HCT116 (cell line): ENCODE results near the gene ACACA. TPM values are rescaled to one million over a fixed set of nuclear protein-coding genes. Genes with fewer than 3 reads are reported as not detected.

Experiments
- ATAC-seq: fragments of 200-7000 bp; cut with Tn5 transposase; 2 replicates; pipeline ENCODE4 v1.9.1; 2020; ENCODE audit warnings: mild to moderate bottlenecking, moderate library complexity
- BruUV-seq: library from RNA; stranded (reverse); fragments of 400-500 nt; replicated peaks from 2 replicates; lab custom pipeline; 2021; lab: Mats Ljungman, UMichigan
- CTCF ChIA-PET: fragments of 300-600 bp; sonication (Branson Sonifier 250); formaldehyde crosslinking; loops from one replicate; lab custom pipeline; 2021; ENCODE audit warnings: antibody characterized with exemption; lab: Charles Lee
- POLR2A ChIA-PET: fragments of 300-600, 350-600 bp; sonication (Branson Sonifier 250); formaldehyde crosslinking; loops from one replicate; lab custom pipeline; 2021; ENCODE audit warnings: antibody characterized with exemption; lab: Charles Lee
- RAD21 ChIA-PET, 2 experiments: fragments of 300-600 bp; sonication (Branson Sonifier 250); formaldehyde crosslinking; loops; one replicate each; lab custom pipeline; 2023; ENCODE audit warnings: low total read pairs in 2 of 2; ENCODE audit not compliant: uncharacterized antibody in 2 of 2, unreplicated experiment in 2 of 2, low non-redundant PET in 1 of 2; lab: Charles Lee
- DNase-seq: peaks from one replicate; pipeline ENCODE4 v3.0.0-alpha.2; 2010; ENCODE audit warnings: low read depth, low spot score
- H2AFZ ChIP-seq: fragments of 200-600 bp; shearing (Covaris generic), sonication (generic); 2 replicates; pipeline ENCODE4 v1.6.1; 2017; ENCODE audit warnings: low read depth, mixed run types, mixed read lengths, antibody characterized with exemption, low read length; ENCODE audit not compliant: poor library complexity, severe bottlenecking
- H3K27ac ChIP-seq: 2 replicates; pipeline ENCODE4 v1.5.1; 2012; ENCODE audit warnings: low read depth, low read length
- H3K27me3 ChIP-seq: fragments of 200-600 bp; sonication (generic); 2 replicates; pipeline ENCODE4 v1.6.1; 2016; ENCODE audit warnings: mixed run types, low read length, mixed read lengths; ENCODE audit not compliant: insufficient read depth
- H3K36me3 ChIP-seq, 2 experiments: fragments of 200-500 bp in 1 of 2; fragments of 200-600 bp in 1 of 2; sonication (Bioruptor generic) in 1 of 2; sonication (generic) in 1 of 2; 2 replicates each; pipeline versions ENCODE4 v1.5.1 to v1.6.1; 2014 to 2016; ENCODE audit warnings: low read length in 2 of 2, inconsistent platforms in 1 of 2, mixed read lengths in 1 of 2, mixed run types in 1 of 2; ENCODE audit not compliant: insufficient read depth in 2 of 2, control insufficient read depth in 1 of 2
- H3K4me1 ChIP-seq, 2 experiments: fragments of 200-600 bp in 1 of 2; sonication (generic) in 1 of 2; 2 replicates each; pipeline versions ENCODE4 v1.5.1 to v1.6.1; 2012 to 2017; ENCODE audit warnings: low read length in 2 of 2, inconsistent platforms in 1 of 2, mild to moderate bottlenecking in 1 of 2, mixed read lengths in 1 of 2, mixed run types in 1 of 2, moderate library complexity in 1 of 2; ENCODE audit not compliant: insufficient read depth in 2 of 2, control insufficient read depth in 1 of 2
- H3K4me2 ChIP-seq: fragments of 200-600 bp; sonication (generic); 2 replicates; pipeline ENCODE4 v1.6.1; 2017; ENCODE audit warnings: mixed run types, low read length, mixed read lengths
- H3K4me3 ChIP-seq, 2 experiments: fragments of 200-600 bp in 1 of 2; sonication (generic) in 1 of 2; replicated peaks in 1 of 2; 2 replicates each; pipeline ENCODE4 v1.5.1; 2011 to 2016; ENCODE audit warnings: low read length in 2 of 2, control low read depth in 1 of 2, low read depth in 1 of 2, mild to moderate bottlenecking in 1 of 2, mixed read lengths in 1 of 2, mixed run types in 1 of 2
- H3K79me2 ChIP-seq: fragments of 200-600 bp; sonication (generic); 2 replicates; pipeline ENCODE4 v1.6.1; 2017; ENCODE audit warnings: mild to moderate bottlenecking, mixed run types, low read length, moderate library complexity, mixed read lengths; ENCODE audit not compliant: insufficient read depth
- H3K9ac ChIP-seq: fragments of 200-600 bp; sonication (generic); 2 replicates; pipeline ENCODE4 v1.6.1; 2016; ENCODE audit warnings: low read length, mixed read lengths
- H3K9me2 ChIP-seq: fragments of 200-600 bp; sonication (generic), shearing (Covaris generic); 2 replicates; pipeline ENCODE4 v1.6.1; 2017; ENCODE audit warnings: mixed run types, mild to moderate bottlenecking, moderate library complexity; ENCODE audit not compliant: insufficient read depth
- H3K9me3 ChIP-seq, 2 experiments: fragments of 200-500 bp in 1 of 2; fragments of 200-600 bp in 1 of 2; sonication (Bioruptor generic) in 1 of 2; sonication (generic) in 1 of 2; 2 replicates each; pipeline ENCODE4 v1.6.1; 2014 to 2017; ENCODE audit warnings: low read length in 2 of 2, mixed read lengths in 2 of 2, inconsistent platforms in 1 of 2, low read depth in 1 of 2, mild to moderate bottlenecking in 1 of 2, mixed run types in 1 of 2, moderate library complexity in 1 of 2; ENCODE audit not compliant: control insufficient read depth in 1 of 2, insufficient read depth in 1 of 2
- H4K20me1 ChIP-seq: fragments of 200-600 bp; sonication (generic), shearing (Covaris generic); 2 replicates; pipeline ENCODE4 v1.6.1; 2017; ENCODE audit warnings: mixed run types, mild to moderate bottlenecking, moderate library complexity; ENCODE audit not compliant: insufficient read depth
- CBX3 ChIP-seq: IDR thresholded peaks from 2 replicates; pipeline ENCODE4 v1.6.1; 2012; ENCODE audit warnings: low read depth
- CEBPB ChIP-seq: IDR thresholded peaks from 2 replicates; pipeline ENCODE4 v1.6.1; 2012; ENCODE audit warnings: low read depth
- EZH2 ChIP-seq: fragments of 200-600 bp; sonication (generic); IDR thresholded peaks from 2 replicates; pipeline ENCODE4 v1.6.1; 2017; ENCODE audit warnings: antibody characterized with exemption, mixed run types
- ZFX ChIP-seq: fragments of 450-650 bp; IDR thresholded peaks from 2 replicates; pipeline ENCODE4 v1.6.1; 2017
- intact Hi-C: fragments of 100-400 bp; cut with micrococcal nuclease; formaldehyde crosslinking; loops from 2 replicates; pipeline ENCODE4 v1.10.0; 2022
- total RNA-seq: library from RNA; stranded (reverse); gene quantifications from one replicate; pipeline ENCODE4 v1.2.1, GENCODE V29; 2021; ENCODE audit not compliant: unreplicated experiment
- TF ChIP-seq, protein P1 (sequence below), 3 experiments: fragments of 200-600 bp in 1 of 3; sonication (generic) in 1 of 3; IDR thresholded peaks in 2 of 3; conservative IDR thresholded peaks in 1 of 3; 2 replicates each; pipeline ENCODE4 v1.5.1; 2012 to 2017; ENCODE audit warnings: low read depth in 2 of 3, low read length in 2 of 3, antibody characterized with exemption in 1 of 3, borderline replicate concordance in 1 of 3, control low read depth in 1 of 3, mild to moderate bottlenecking in 1 of 3, mixed read lengths in 1 of 3, mixed run types in 1 of 3, moderate library complexity in 1 of 3; ENCODE audit not compliant: insufficient read depth in 1 of 3
- TF ChIP-seq, protein P2 (sequence below): IDR thresholded peaks from 2 replicates; pipeline ENCODE4 v1.6.1; 2011; ENCODE audit warnings: mild to moderate bottlenecking, low read length, moderate library complexity; ENCODE audit not compliant: insufficient replicate concordance; ENCODE audit errors: extremely low read depth

ACACA gene
- total RNA-seq, 1 experiment from 2014 or later: 161 TPM

DNA sequence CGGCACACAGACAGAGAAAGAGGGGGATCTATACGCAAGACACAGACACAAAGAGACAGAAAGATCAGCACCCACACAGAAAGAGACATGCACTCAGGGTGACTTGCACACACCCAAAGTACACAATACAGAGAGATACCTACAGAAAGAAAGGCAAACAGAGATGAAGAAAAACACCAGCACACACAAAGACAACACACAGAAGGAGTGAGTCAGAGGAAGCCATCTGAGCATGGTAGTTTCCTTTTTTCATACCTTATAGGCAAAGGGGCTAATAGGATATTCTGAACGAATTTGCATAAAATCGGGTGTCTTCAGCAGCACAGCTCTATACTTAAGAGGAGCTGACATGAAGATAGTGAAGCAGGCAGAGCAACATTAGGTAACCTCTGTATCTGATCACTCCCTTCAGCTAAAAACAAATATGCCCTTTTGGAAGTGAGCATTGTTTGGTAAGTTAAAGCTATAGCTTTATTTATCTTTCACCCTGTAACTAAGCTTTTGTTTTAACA lies 259.3 kb downstream of the ACACA start:
- Histone ChIP-seq H3K9me3 (no peaks in the 10 kb centered on the region), H3K27ac (no peak overlapping the region), H3K27me3 (no peaks in the 10 kb centered on the region), H3K4me1 (no peaks in the 10 kb centered on the region), H2AFZ (no peak overlapping the region), H3K9ac (no peak overlapping the region), H4K20me1 (no peaks in the 10 kb centered on the region), H3K4me3 (no peak overlapping the region), H3K4me2 (no peak overlapping the region), H3K79me2 (no peaks in the 10 kb centered on the region), H3K9me2 (no peaks in the 10 kb centered on the region), H3K36me3 (peaks cover 2 to 5% of the 10 kb centered on the region in 2 experiments; a peak in 1 of 4 replicates)
- intact Hi-C loops: no loop called here
- TF ChIP-seq EZH2 (no peak), CBX3 (no peak), ZFX (no peak), CEBPB (no peak)
- TF ChIP-seq, protein P1, sequence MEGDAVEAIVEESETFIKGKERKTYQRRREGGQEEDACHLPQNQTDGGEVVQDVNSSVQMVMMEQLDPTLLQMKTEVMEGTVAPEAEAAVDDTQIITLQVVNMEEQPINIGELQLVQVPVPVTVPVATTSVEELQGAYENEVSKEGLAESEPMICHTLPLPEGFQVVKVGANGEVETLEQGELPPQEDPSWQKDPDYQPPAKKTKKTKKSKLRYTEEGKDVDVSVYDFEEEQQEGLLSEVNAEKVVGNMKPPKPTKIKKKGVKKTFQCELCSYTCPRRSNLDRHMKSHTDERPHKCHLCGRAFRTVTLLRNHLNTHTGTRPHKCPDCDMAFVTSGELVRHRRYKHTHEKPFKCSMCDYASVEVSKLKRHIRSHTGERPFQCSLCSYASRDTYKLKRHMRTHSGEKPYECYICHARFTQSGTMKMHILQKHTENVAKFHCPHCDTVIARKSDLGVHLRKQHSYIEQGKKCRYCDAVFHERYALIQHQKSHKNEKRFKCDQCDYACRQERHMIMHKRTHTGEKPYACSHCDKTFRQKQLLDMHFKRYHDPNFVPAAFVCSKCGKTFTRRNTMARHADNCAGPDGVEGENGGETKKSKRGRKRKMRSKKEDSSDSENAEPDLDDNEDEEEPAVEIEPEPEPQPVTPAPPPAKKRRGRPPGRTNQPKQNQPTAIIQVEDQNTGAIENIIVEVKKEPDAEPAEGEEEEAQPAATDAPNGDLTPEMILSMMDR (IDR thresholded peaks at IDR 0.05 in 2 of 3, conservative IDR thresholded peaks at IDR 0.05 in 1 of 3; ENCODE audit: borderline replicate concordance in 1 of 3, insufficient read depth in 1 of 3, low read depth in 2 of 3, low read length in 2 of 3): no peak
- TF ChIP-seq, protein P2, sequence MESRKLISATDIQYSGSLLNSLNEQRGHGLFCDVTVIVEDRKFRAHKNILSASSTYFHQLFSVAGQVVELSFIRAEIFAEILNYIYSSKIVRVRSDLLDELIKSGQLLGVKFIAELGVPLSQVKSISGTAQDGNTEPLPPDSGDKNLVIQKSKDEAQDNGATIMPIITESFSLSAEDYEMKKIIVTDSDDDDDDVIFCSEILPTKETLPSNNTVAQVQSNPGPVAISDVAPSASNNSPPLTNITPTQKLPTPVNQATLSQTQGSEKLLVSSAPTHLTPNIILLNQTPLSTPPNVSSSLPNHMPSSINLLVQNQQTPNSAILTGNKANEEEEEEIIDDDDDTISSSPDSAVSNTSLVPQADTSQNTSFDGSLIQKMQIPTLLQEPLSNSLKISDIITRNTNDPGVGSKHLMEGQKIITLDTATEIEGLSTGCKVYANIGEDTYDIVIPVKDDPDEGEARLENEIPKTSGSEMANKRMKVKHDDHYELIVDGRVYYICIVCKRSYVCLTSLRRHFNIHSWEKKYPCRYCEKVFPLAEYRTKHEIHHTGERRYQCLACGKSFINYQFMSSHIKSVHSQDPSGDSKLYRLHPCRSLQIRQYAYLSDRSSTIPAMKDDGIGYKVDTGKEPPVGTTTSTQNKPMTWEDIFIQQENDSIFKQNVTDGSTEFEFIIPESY: no peak
- DNase-seq (no peak), ATAC-seq (no peak)
- BruUV-seq: no TSS peak
- ChIA-PET POLR2A (no interaction called here), RAD21 (no interaction called here), CTCF (no interaction called here)
